GM12892 (cell line): Measurements from ENCODE around the gene SORBS2.

Experiments used
- POLR2A ChIP-seq: IDR thresholded peaks from 2 replicates; pipeline ENCODE4 v1.6.1; 2011; ENCODE audit warnings: low read depth, low read length, control low read depth
- POLR2AphosphoS5 ChIP-seq: IDR thresholded peaks from 2 replicates; pipeline ENCODE4 v1.6.1; 2011; ENCODE audit warnings: low read depth, low read length, control low read depth
- TAF1 ChIP-seq: IDR thresholded peaks from 2 replicates; pipeline ENCODE4 v1.6.1; 2011; ENCODE audit warnings: low read depth, mild to moderate bottlenecking, control low read depth, low read length, borderline replicate concordance

- TF ChIP-seq POLR2AphosphoS5 (no peak), POLR2A (no peak), TAF1 (no peak)
Observed at GRCh38 chr4:185780472-185780871, 31.5 kb downstream of the SORBS2 start.
